ENCODE measurements around the gene BMPER.

DNA sequence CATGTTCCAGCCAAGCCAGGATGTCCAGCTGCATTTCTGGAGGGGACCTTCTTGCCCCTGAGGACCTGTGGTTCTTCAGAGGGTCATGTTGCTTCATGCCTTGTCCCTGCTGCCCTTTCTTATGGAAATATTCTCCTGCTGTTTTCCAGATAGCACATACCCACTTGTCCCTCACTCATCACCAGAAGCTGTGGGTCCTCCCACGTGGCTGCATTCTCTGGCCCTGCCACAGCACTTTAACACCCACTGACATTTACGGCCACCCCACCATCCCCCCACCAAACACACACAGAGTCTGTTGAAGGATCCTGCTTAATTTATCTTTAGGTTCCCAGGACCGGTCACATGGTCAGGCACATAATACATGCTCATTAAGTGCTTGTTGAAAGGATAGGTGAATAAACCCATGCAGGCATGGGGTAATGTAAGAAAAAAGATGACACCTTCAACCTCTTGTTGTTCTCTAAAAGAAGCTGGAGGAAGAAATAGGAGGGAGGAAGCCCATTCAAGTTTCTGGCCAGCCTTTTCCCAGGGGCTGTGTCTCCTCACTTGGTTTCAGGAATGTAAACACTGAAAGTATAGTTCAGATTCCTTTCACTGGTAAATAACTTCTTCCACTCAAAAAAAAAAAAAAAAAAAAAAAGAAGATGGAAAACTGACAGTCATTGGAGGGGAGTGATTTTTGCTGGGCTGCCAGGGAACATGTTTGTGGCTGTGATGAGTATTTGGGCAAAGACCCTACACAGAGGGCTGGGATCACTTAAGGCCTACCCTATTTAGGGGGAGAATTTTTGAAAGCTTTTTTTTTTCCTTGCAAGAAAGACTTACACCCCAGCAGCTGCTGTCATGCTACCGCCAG, 19.8 kb upstream of the BMPER start:
- TF ChIP-seq, protein P1, sequence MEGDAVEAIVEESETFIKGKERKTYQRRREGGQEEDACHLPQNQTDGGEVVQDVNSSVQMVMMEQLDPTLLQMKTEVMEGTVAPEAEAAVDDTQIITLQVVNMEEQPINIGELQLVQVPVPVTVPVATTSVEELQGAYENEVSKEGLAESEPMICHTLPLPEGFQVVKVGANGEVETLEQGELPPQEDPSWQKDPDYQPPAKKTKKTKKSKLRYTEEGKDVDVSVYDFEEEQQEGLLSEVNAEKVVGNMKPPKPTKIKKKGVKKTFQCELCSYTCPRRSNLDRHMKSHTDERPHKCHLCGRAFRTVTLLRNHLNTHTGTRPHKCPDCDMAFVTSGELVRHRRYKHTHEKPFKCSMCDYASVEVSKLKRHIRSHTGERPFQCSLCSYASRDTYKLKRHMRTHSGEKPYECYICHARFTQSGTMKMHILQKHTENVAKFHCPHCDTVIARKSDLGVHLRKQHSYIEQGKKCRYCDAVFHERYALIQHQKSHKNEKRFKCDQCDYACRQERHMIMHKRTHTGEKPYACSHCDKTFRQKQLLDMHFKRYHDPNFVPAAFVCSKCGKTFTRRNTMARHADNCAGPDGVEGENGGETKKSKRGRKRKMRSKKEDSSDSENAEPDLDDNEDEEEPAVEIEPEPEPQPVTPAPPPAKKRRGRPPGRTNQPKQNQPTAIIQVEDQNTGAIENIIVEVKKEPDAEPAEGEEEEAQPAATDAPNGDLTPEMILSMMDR (IDR thresholded peaks at IDR 0.05), result no peak
- TF ChIP-seq POLR2AphosphoS5 (IDR thresholded peaks at IDR 0.05; ENCODE audit: low read depth, low read length) (no peak), TCF7L2 (IDR thresholded peaks at IDR 0.05; ENCODE audit: low read depth, low read length) (no peak)
